GM21528 (cell line): ENCODE measurements around the gene RERE.

Experiments used
- ATAC-seq: cut with Tn5 transposase; IDR thresholded peaks from one replicate; pipeline ENCODE4 v1.9.1; 2021; ENCODE audit warnings: mild to moderate bottlenecking, moderate library complexity; ENCODE audit not compliant: unreplicated experiment, low FRiP score

RERE gene

GRCh38 chr1:8328271-8328670 is 489.2 kb downstream of the RERE start:
- ATAC-seq, result no peak

- no peak for ATAC-seq
Measured at GRCh38 chr1:8326265-8326664, 491.2 kb downstream of the RERE start.

GRCh38 chr1:8325771-8326170 is 491.7 kb downstream of the RERE start:
- no peak for ATAC-seq

- ATAC-seq, result no peak
Measured at GRCh38 chr1:8324176-8324810, 493.1 kb downstream of the RERE start.

GRCh38 chr1:8323706-8324105 is 493.7 kb downstream of the RERE start:
- ATAC-seq, result no peak

GRCh38 chr1:8321612-8322011 is 495.8 kb downstream of the RERE start:
- no peak for ATAC-seq

- no peak for ATAC-seq
Measured at GRCh38 chr1:8318436-8318835, 499.0 kb downstream of the RERE start.

- ATAC-seq, result no peak
Measured at GRCh38 chr1:8317647-8318381, 499.6 kb downstream of the RERE start, which contains the start of gene SLC45A1. SLC45A1 (plus strand) TSS chr1:8318114; CDS start chr1:8324330, 6,216 bp downstream.

GRCh38 chr1:8315573-8316475 is 501.6 kb downstream of the RERE start:
- ATAC-seq, result no peak

GRCh38 chr1:8314346-8315280 is 502.8 kb downstream of the RERE start:
- no peak for ATAC-seq

- ATAC-seq, result no peak
Measured at GRCh38 chr1:8313231-8313630, 504.2 kb downstream of the RERE start.

GRCh38 chr1:8312235-8313218 is 504.9 kb downstream of the RERE start:
- ATAC-seq, result no peak

- no peak for ATAC-seq
Measured at GRCh38 chr1:8311068-8311718, 506.2 kb downstream of the RERE start.

- no peak for ATAC-seq
Measured at GRCh38 chr1:8307628-8308027, 509.8 kb downstream of the RERE start.

GRCh38 chr1:8303876-8304275 is 513.6 kb downstream of the RERE start:
- no peak for ATAC-seq

- ATAC-seq, result no peak
Measured at GRCh38 chr1:8303141-8303540, 514.3 kb downstream of the RERE start.
